KMS-11 (cell line): Measurements from ENCODE around the gene PDE1A.

ENCODE experiments used
- H2AFZ ChIP-seq: fragments of 200-600 bp; sonication (generic); 2 replicates; pipeline ENCODE4 v1.6.1; 2016; ENCODE audit warnings: antibody characterized with exemption, mixed run types, low read depth
- H3K27ac ChIP-seq: fragments of 200-600 bp; sonication (generic); 2 replicates; pipeline ENCODE4 v1.6.1; 2016; ENCODE audit warnings: mild to moderate bottlenecking, mixed run types
- H3K27me3 ChIP-seq: fragments of 200-600 bp; sonication (generic); 2 replicates; pipeline ENCODE4 v1.6.1; 2017; ENCODE audit warnings: mild to moderate bottlenecking, low read depth, mixed run types, moderate library complexity; ENCODE audit not compliant: insufficient read depth
- H3K36me3 ChIP-seq: fragments of 200-600 bp; sonication (generic); 2 replicates; pipeline ENCODE4 v1.6.1; 2017; ENCODE audit warnings: mild to moderate bottlenecking, mixed run types; ENCODE audit not compliant: insufficient read depth
- H3K4me1 ChIP-seq: fragments of 200-600 bp; sonication (generic); 2 replicates; pipeline ENCODE4 v1.6.1; 2016; ENCODE audit warnings: mild to moderate bottlenecking, low read depth, mixed run types; ENCODE audit not compliant: poor library complexity, severe bottlenecking
- H3K4me2 ChIP-seq: fragments of 200-600 bp; sonication (generic); 2 replicates; pipeline ENCODE4 v1.7.0; 2016; ENCODE audit warnings: mild to moderate bottlenecking, mixed run types
- H3K4me3 ChIP-seq: fragments of 200-600 bp; sonication (generic); IDR thresholded peaks from 2 replicates; pipeline ENCODE4 v1.6.1; 2017; ENCODE audit warnings: low read depth, low read length, mixed read lengths; ENCODE audit not compliant: insufficient read depth
- H3K79me2 ChIP-seq: fragments of 200-600 bp; sonication (generic); 2 replicates; pipeline ENCODE4 v1.6.1; 2016; ENCODE audit warnings: low read depth, mixed run types; ENCODE audit not compliant: insufficient read depth
- H3K9ac ChIP-seq: fragments of 200-600 bp; sonication (generic); 2 replicates; pipeline ENCODE4 v1.6.1; 2016; ENCODE audit warnings: mild to moderate bottlenecking, mixed run types
- H4K20me1 ChIP-seq: fragments of 200-600 bp; sonication (generic); 2 replicates; pipeline ENCODE4 v1.6.1; 2016; ENCODE audit warnings: mild to moderate bottlenecking, mixed run types; ENCODE audit not compliant: insufficient read depth
- TF ChIP-seq, protein P1 (sequence below): fragments of 200-600 bp; sonication (generic); conservative IDR thresholded peaks from 2 replicates; pipeline ENCODE4 v1.6.1; 2017; ENCODE audit warnings: low read depth, mild to moderate bottlenecking, antibody characterized with exemption, low read length, moderate library complexity, mixed read lengths

PDE1A gene

DNA sequence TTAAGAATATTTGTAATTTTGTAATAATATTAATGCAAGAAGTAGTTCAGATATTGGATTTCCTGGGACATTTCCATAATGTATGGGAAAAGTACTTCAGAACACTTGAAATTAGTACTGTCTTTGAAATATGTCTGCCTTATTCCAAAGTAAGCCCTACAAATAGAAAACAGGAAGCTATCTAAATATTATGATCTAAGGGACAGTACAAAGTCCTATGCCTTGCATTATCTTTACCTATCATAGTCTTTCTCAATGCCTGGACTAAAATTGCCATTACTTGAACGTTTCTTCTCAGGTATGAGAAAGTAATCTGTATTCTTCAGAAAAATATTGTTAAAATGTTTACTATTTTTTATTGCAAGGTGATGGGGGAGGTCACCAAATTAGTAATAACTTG, 328.2 kb downstream of the PDE1A start:
- Histone ChIP-seq H3K9ac (no peak overlapping the region), H3K27ac (no peak overlapping the region), H4K20me1 (no peaks in the 10 kb centered on the region), H3K36me3 (no peaks in the 10 kb centered on the region), H3K4me1 (no peaks in the 10 kb centered on the region), H3K27me3 (no peaks in the 10 kb centered on the region), H3K79me2 (no peaks in the 10 kb centered on the region), H3K4me3 (no peak overlapping the region), H3K4me2 (no peak overlapping the region), H2AFZ (no peak overlapping the region)
- TF ChIP-seq, protein P1, sequence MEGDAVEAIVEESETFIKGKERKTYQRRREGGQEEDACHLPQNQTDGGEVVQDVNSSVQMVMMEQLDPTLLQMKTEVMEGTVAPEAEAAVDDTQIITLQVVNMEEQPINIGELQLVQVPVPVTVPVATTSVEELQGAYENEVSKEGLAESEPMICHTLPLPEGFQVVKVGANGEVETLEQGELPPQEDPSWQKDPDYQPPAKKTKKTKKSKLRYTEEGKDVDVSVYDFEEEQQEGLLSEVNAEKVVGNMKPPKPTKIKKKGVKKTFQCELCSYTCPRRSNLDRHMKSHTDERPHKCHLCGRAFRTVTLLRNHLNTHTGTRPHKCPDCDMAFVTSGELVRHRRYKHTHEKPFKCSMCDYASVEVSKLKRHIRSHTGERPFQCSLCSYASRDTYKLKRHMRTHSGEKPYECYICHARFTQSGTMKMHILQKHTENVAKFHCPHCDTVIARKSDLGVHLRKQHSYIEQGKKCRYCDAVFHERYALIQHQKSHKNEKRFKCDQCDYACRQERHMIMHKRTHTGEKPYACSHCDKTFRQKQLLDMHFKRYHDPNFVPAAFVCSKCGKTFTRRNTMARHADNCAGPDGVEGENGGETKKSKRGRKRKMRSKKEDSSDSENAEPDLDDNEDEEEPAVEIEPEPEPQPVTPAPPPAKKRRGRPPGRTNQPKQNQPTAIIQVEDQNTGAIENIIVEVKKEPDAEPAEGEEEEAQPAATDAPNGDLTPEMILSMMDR, result no peak

DNA sequence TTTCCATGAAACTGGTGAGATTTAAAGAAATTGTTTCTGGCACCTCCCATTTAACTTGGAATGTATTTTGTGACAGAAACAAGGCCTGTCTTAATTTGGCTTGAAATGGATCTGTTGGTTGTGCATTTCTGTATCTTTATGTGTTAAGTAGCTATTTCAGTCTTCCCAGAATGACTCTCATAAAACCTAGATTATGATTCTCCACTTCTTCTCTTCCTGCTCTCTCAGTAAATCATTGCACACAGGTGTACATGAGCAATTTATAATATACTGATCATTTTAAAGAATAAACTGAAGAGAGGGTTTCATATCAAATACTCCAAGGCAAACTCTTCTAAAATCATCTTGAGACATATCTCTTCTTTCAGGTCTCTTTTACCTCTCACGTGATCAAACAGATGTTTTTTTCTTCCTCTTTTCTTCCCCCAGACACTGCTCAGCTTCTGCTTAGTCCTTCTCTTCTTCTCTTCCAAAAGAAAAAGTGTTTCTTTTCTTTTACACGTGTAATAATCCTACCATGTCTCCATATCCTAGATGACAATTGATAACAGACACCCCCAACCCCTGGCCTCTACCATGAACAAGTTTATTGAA, 329.2 kb downstream of the PDE1A start:
- no peak overlapping the region for H3K9ac ChIP-seq
- no peak overlapping the region for H2AFZ ChIP-seq
- no peak overlapping the region for H3K27ac ChIP-seq
- no peaks in the 10 kb centered on the region for H3K36me3 ChIP-seq
- no peak overlapping the region for H3K4me3 ChIP-seq
- H4K20me1 ChIP-seq, result no peaks in the 10 kb centered on the region
- TF ChIP-seq, protein P1, result no peak
- no peaks in the 10 kb centered on the region for H3K27me3 ChIP-seq
- H3K4me1 ChIP-seq, result no peaks in the 10 kb centered on the region
- H3K79me2 ChIP-seq, result no peaks in the 10 kb centered on the region
- no peak overlapping the region for H3K4me2 ChIP-seq

DNA sequence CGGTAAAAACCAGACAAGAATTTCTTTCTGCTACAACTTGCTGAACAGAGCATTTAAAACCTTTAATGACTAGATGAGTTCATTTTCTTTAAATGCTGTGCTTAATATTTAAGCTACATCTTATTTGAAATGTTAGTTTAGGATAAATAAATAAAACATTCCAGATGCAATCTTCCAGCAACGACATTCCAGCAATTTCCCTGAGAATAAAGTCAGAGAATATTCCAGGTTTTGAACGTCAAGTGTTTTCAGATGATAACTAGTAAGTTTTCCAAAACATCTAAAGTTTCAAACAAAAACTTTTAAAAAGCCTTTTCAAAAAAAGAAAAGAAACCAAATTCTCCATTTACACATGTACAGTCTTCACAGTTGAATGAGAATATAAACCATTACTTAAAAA, 336.4 kb downstream of the PDE1A start:
- Histone ChIP-seq H3K27me3 (no peaks in the 10 kb centered on the region), H3K9ac (no peak overlapping the region), H3K4me1 (no peaks in the 10 kb centered on the region), H3K4me2 (no peak overlapping the region), H3K27ac (no peak overlapping the region), H2AFZ (no peak overlapping the region), H3K36me3 (no peaks in the 10 kb centered on the region), H4K20me1 (no peaks in the 10 kb centered on the region), H3K79me2 (no peaks in the 10 kb centered on the region), H3K4me3 (no peak overlapping the region)
- TF ChIP-seq, protein P1, result no peak
